ENCODE data around the gene GALNT14.

The GALNT14 gene

DNA sequence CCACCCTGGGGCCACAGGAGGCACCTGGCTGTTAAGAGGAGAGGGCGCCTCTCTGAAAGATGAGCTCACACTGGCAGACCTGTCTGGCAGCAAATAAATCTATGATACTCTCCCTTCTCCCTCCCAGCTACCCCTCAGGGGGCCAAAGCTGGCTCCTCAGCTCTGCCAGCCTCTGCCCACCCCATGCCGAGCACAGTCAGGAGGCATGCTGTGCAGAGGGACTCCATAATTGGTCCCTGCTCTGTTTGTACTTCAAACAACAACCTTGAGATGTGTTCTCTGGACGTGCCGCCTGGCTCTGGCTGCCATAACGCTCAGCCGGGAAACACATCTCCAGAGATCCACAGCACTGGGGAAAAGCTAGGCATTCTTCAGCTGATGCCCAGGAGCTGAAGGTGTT, 126.7 kb downstream of the GALNT14 start:
- TF ChIP-seq CTCF (IDR thresholded peaks at IDR 0.05; ENCODE audit: borderline replicate concordance, extremely low read depth, low read length, poor library complexity, severe bottlenecking) (no peak), EZH2 (IDR thresholded peaks at IDR 0.05; ENCODE audit: borderline replicate concordance, low read depth, low read length, severe bottlenecking) (no peak)
- Histone ChIP-seq H3K27me3 (ENCODE audit: insufficient read depth, low read length, poor library complexity) (peaks cover 3% of the 10 kb centered on the region), H3K36me3 (ENCODE audit: insufficient read depth, low read length) (no peaks in the 10 kb centered on the region), H3K79me2 (ENCODE audit: insufficient read depth, low read length) (no peaks in the 10 kb centered on the region), H3K9ac (ENCODE audit: low read depth, low read length) (no peak overlapping the region), H3K4me2 (ENCODE audit: insufficient read depth, low read length) (no peak overlapping the region), H3K9me3 (ENCODE audit: insufficient read depth, low read length, severe bottlenecking) (no peaks in the 10 kb centered on the region), H3K4me3 (ENCODE audit: low read depth in 1 of 2, low read length in 2 of 2) (no peak overlapping the region), H3K4me1 (ENCODE audit: insufficient read depth, low read length) (no peaks in the 10 kb centered on the region), H2AFZ (ENCODE audit: low read depth, low read length) (no peak overlapping the region), H3K27ac (ENCODE audit: low read length) (no peak overlapping the region), H4K20me1 (ENCODE audit: insufficient read depth, low read length) (no peaks in the 10 kb centered on the region)
- no peak for ATAC-seq (ENCODE audit: insufficient read depth, low read depth)
- no peak for DNase-seq

DNA sequence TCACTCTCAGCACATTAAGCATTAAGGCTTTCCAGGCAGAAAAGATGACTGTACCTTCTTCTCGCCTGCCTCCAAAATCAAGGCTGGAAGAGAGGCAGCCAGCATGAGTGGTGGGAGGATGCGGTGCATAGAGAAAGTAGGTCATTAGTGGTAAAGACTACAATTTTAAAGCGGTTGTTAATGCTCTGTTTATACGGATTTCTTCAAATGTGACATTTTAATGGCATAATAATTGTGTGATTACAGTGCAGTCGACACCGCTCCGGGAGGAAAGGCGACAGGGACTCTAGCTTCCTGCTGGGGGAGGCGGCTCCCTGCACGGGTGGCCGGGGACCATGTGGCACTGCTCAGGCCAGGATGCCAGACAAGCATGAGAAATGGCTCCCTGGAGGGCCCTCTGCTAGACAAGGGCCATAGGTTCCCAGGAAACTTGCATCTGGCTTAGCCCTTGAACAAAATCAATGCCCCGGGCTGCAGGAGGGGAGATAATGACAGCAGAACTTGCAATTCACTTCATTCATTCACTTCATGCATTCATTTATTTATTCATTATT, 129.6 kb downstream of the GALNT14 start:
- Histone ChIP-seq H3K36me3 (ENCODE audit: insufficient read depth, low read length) (no peaks in the 10 kb centered on the region), H3K27me3 (ENCODE audit: insufficient read depth, low read length, poor library complexity) (peaks cover 14% of the 10 kb centered on the region), H2AFZ (ENCODE audit: low read depth, low read length) (no peak overlapping the region), H3K9ac (ENCODE audit: low read depth, low read length) (no peak overlapping the region), H3K4me3 (ENCODE audit: low read depth in 1 of 2, low read length in 2 of 2) (no peak overlapping the region), H3K9me3 (ENCODE audit: insufficient read depth, low read length, severe bottlenecking) (no peaks in the 10 kb centered on the region), H3K79me2 (ENCODE audit: insufficient read depth, low read length) (no peaks in the 10 kb centered on the region), H3K4me1 (ENCODE audit: insufficient read depth, low read length) (no peaks in the 10 kb centered on the region), H3K27ac (ENCODE audit: low read length) (no peak overlapping the region), H4K20me1 (ENCODE audit: insufficient read depth, low read length) (no peaks in the 10 kb centered on the region), H3K4me2 (ENCODE audit: insufficient read depth, low read length) (no peak overlapping the region)
- DNase-seq (no peak), ATAC-seq (ENCODE audit: insufficient read depth, low read depth) (no peak)
- TF ChIP-seq EZH2 (IDR thresholded peaks at IDR 0.05; ENCODE audit: borderline replicate concordance, low read depth, low read length, severe bottlenecking) (no peak), CTCF (IDR thresholded peaks at IDR 0.05; ENCODE audit: borderline replicate concordance, extremely low read depth, low read length, poor library complexity, severe bottlenecking) (no peak)

- Histone ChIP-seq H3K79me2 (ENCODE audit: insufficient read depth, low read length) (no peaks in the 10 kb centered on the region), H3K4me2 (ENCODE audit: insufficient read depth, low read length) (no peak overlapping the region), H3K36me3 (ENCODE audit: insufficient read depth, low read length) (no peaks in the 10 kb centered on the region), H2AFZ (ENCODE audit: low read depth, low read length) (no peak overlapping the region), H3K4me3 (ENCODE audit: low read depth in 1 of 2, low read length in 2 of 2) (no peak overlapping the region), H3K27me3 (ENCODE audit: insufficient read depth, low read length, poor library complexity) (peaks cover 11% of the 10 kb centered on the region), H4K20me1 (ENCODE audit: insufficient read depth, low read length) (no peaks in the 10 kb centered on the region), H3K4me1 (ENCODE audit: insufficient read depth, low read length) (no peaks in the 10 kb centered on the region), H3K9me3 (ENCODE audit: insufficient read depth, low read length, severe bottlenecking) (no peaks in the 10 kb centered on the region), H3K9ac (ENCODE audit: low read depth, low read length) (no peak overlapping the region), H3K27ac (ENCODE audit: low read length) (no peak overlapping the region)
- TF ChIP-seq CTCF (IDR thresholded peaks at IDR 0.05; ENCODE audit: borderline replicate concordance, extremely low read depth, low read length, poor library complexity, severe bottlenecking) = no peak
- DNase-seq (no peak), ATAC-seq (ENCODE audit: insufficient read depth, low read depth) (no peak)
Observed at GRCh38 chr2:31004257-31004656, 134.0 kb downstream of the GALNT14 start.

DNA sequence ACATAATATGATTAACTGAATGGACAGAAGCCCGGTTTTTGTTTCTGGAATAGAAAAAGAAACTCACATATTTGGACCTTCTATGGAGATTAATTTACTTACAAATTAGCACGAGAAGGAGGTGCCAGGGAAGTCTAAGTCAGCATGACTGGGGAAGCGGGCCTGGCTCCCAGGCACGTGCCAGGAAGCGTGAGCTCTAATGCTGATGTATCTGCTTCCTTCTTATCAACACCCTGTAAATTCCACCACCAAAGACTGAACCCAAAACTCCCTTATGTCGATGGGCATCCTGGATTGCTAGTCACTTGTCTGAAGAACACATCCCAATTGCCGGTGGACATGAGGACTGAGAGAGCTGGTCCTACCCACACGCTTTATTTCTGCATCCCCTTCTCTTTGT, 134.5 kb downstream of the GALNT14 start:
- Histone ChIP-seq H3K36me3 (ENCODE audit: insufficient read depth, low read length) (no peaks in the 10 kb centered on the region), H3K9me3 (ENCODE audit: insufficient read depth, low read length, severe bottlenecking) (no peaks in the 10 kb centered on the region), H3K9ac (ENCODE audit: low read depth, low read length) (no peak overlapping the region), H3K4me3 (ENCODE audit: low read depth in 1 of 2, low read length in 2 of 2) (no peak overlapping the region), H4K20me1 (ENCODE audit: insufficient read depth, low read length) (no peaks in the 10 kb centered on the region), H3K4me2 (ENCODE audit: insufficient read depth, low read length) (no peak overlapping the region), H3K79me2 (ENCODE audit: insufficient read depth, low read length) (no peaks in the 10 kb centered on the region), H3K27me3 (ENCODE audit: insufficient read depth, low read length, poor library complexity) (peaks cover 15% of the 10 kb centered on the region), H3K27ac (ENCODE audit: low read length) (no peak overlapping the region), H2AFZ (ENCODE audit: low read depth, low read length) (no peak overlapping the region), H3K4me1 (ENCODE audit: insufficient read depth, low read length) (no peaks in the 10 kb centered on the region)
- ATAC-seq (ENCODE audit: insufficient read depth, low read depth) (no peak), DNase-seq (no peak)
- TF ChIP-seq EZH2 (IDR thresholded peaks at IDR 0.05; ENCODE audit: borderline replicate concordance, low read depth, low read length, severe bottlenecking) (no peak), CTCF (IDR thresholded peaks at IDR 0.05; ENCODE audit: borderline replicate concordance, extremely low read depth, low read length, poor library complexity, severe bottlenecking) (no peak)
